Measurements from ENCODE around the gene TM6SF1.
"Not testable (repeated sequence)": the region's sequence is repeated elsewhere in the genome, so short reads cannot be mapped to it uniquely, and the experiment has no call there.

Gene TM6SF1

GRCh38 chr15:83085461-83085860 is 22.0 kb upstream of the TM6SF1 start:
- not testable (repeated sequence) for H2BK120ac ChIP-seq (ENCODE audit: low read depth, low read length); H3K9ac ChIP-seq (ENCODE audit: low read depth, low read length, poor library complexity); H4K8ac ChIP-seq (ENCODE audit: low read depth, low read length); DNase-seq (ENCODE audit: low spot score); H2BK12ac ChIP-seq (ENCODE audit: low read length); H2AFZ ChIP-seq (ENCODE audit: low read length); H3K4ac ChIP-seq (ENCODE audit: low read length); H2BK5ac ChIP-seq (ENCODE audit: low read length); H3K18ac ChIP-seq (ENCODE audit: low read length); H3K27me3 ChIP-seq (ENCODE audit: control insufficient read depth in 3 of 3, insufficient read depth in 3 of 3, low read depth in 1 of 3, low read length in 3 of 3); H2BK15ac ChIP-seq (ENCODE audit: low read length); H3K9me3 ChIP-seq (replicated peaks in 1 of 2; ENCODE audit: control insufficient read depth in 2 of 2, insufficient read depth in 1 of 2, low read depth in 1 of 2, low read length in 2 of 2); H3K27ac ChIP-seq (replicated peaks; ENCODE audit: low read length); H3K23ac ChIP-seq (ENCODE audit: low read depth, low read length, poor library complexity); H2AK5ac ChIP-seq (ENCODE audit: low read depth, low read length); H3K4me1 ChIP-seq (ENCODE audit: control insufficient read depth in 2 of 2, insufficient read depth in 1 of 2, low read depth in 1 of 2, low read length in 2 of 2); H3K4me3 ChIP-seq (ENCODE audit: low read length in 2 of 2); H3K79me1 ChIP-seq (ENCODE audit: low read depth, low read length); H4K91ac ChIP-seq (ENCODE audit: low read depth, low read length, poor library complexity); H3K36me3 ChIP-seq (replicated peaks in 1 of 2; ENCODE audit: control insufficient read depth in 2 of 2, insufficient read depth in 2 of 2, low read length in 2 of 2); H3K14ac ChIP-seq (ENCODE audit: low read length); H3K4me2 ChIP-seq (ENCODE audit: insufficient read depth, low read length, poor library complexity, severe bottlenecking)
- no CpG with 5 or more reads among the region's 3 CpGs for WGBS, 2 donors (ENCODE audit: extremely low coverage in 2 of 2, insufficient read length in 2 of 2, insufficient replicate concordance in 1 of 2)

- not testable (repeated sequence) for H3K4me3 ChIP-seq (ENCODE audit: low read length in 2 of 2); DNase-seq (ENCODE audit: low spot score); H3K9ac ChIP-seq (ENCODE audit: low read depth, low read length, poor library complexity); H3K4me2 ChIP-seq (ENCODE audit: insufficient read depth, low read length, poor library complexity, severe bottlenecking); H3K27me3 ChIP-seq (ENCODE audit: control insufficient read depth in 3 of 3, insufficient read depth in 3 of 3, low read depth in 1 of 3, low read length in 3 of 3); H3K36me3 ChIP-seq (replicated peaks in 1 of 2; ENCODE audit: control insufficient read depth in 2 of 2, insufficient read depth in 2 of 2, low read length in 2 of 2); H2BK5ac ChIP-seq (ENCODE audit: low read length); H4K8ac ChIP-seq (ENCODE audit: low read depth, low read length); H3K4me1 ChIP-seq (ENCODE audit: control insufficient read depth in 2 of 2, insufficient read depth in 1 of 2, low read depth in 1 of 2, low read length in 2 of 2); H3K18ac ChIP-seq (ENCODE audit: low read length); H3K23ac ChIP-seq (ENCODE audit: low read depth, low read length, poor library complexity); H2BK120ac ChIP-seq (ENCODE audit: low read depth, low read length); H4K91ac ChIP-seq (ENCODE audit: low read depth, low read length, poor library complexity); H3K14ac ChIP-seq (ENCODE audit: low read length); H3K4ac ChIP-seq (ENCODE audit: low read length); H2BK12ac ChIP-seq (ENCODE audit: low read length); H2BK15ac ChIP-seq (ENCODE audit: low read length); H3K9me3 ChIP-seq (replicated peaks in 1 of 2; ENCODE audit: control insufficient read depth in 2 of 2, insufficient read depth in 1 of 2, low read depth in 1 of 2, low read length in 2 of 2); H2AK5ac ChIP-seq (ENCODE audit: low read depth, low read length); H2AFZ ChIP-seq (ENCODE audit: low read length); H3K27ac ChIP-seq (replicated peaks; ENCODE audit: low read length); H3K79me1 ChIP-seq (ENCODE audit: low read depth, low read length)
- WGBS, 2 donors (ENCODE audit: extremely low coverage in 2 of 2, insufficient read length in 2 of 2, insufficient replicate concordance in 1 of 2), result no CpG with 5 or more reads among the region's 8 CpGs
Measured at GRCh38 chr15:83085864-83086552, 21.4 kb upstream of the TM6SF1 start.

GRCh38 chr15:83087576-83087975 is 19.9 kb upstream of the TM6SF1 start:
- Histone ChIP-seq H3K4me2 (ENCODE audit: insufficient read depth, low read length, poor library complexity, severe bottlenecking) (no peak overlapping the region), H2AFZ (ENCODE audit: low read length) (no peak overlapping the region), H3K4ac (ENCODE audit: low read length) (no peak overlapping the region), H2BK5ac (ENCODE audit: low read length) (no peak overlapping the region), H3K14ac (ENCODE audit: low read length) (no peak overlapping the region), H2BK15ac (ENCODE audit: low read length) (no peak overlapping the region), H4K8ac (ENCODE audit: low read depth, low read length) (no peak overlapping the region), H3K9ac (ENCODE audit: low read depth, low read length, poor library complexity) (no peak overlapping the region), H2BK120ac (ENCODE audit: low read depth, low read length) (no peak overlapping the region), H3K4me3 (ENCODE audit: low read length in 2 of 2) (no peak overlapping the region), H3K18ac (ENCODE audit: low read length) (no peak overlapping the region), H3K36me3 (replicated peaks in 1 of 2; ENCODE audit: control insufficient read depth in 2 of 2, insufficient read depth in 2 of 2, low read length in 2 of 2) (no peaks in the 10 kb centered on the region), H3K79me1 (ENCODE audit: low read depth, low read length) (no peaks in the 10 kb centered on the region), H4K91ac (ENCODE audit: low read depth, low read length, poor library complexity) (no peak overlapping the region), H3K9me3 (replicated peaks in 1 of 2; ENCODE audit: control insufficient read depth in 2 of 2, insufficient read depth in 1 of 2, low read depth in 1 of 2, low read length in 2 of 2) (no peaks in the 10 kb centered on the region), H3K27me3 (ENCODE audit: control insufficient read depth in 3 of 3, insufficient read depth in 3 of 3, low read depth in 1 of 3, low read length in 3 of 3) (no peaks in the 10 kb centered on the region), H3K4me1 (ENCODE audit: control insufficient read depth in 2 of 2, insufficient read depth in 1 of 2, low read depth in 1 of 2, low read length in 2 of 2) (no peaks in the 10 kb centered on the region), H3K27ac (replicated peaks; ENCODE audit: low read length) (no peak overlapping the region), H3K23ac (ENCODE audit: low read depth, low read length, poor library complexity) (no peak overlapping the region), H2BK12ac (ENCODE audit: low read length) (no peak overlapping the region), H2AK5ac (ENCODE audit: low read depth, low read length) (no peak overlapping the region)
- WGBS, 2 donors (ENCODE audit: extremely low coverage in 2 of 2, insufficient read length in 2 of 2, insufficient replicate concordance in 1 of 2), result no CpG with 5 or more reads among the region's 2 CpGs
- no peak for DNase-seq (ENCODE audit: low spot score)

GRCh38 chr15:83088876-83089275 is 18.6 kb upstream of the TM6SF1 start:
- Histone ChIP-seq H2BK15ac (ENCODE audit: low read length) (no peak overlapping the region), H2BK5ac (ENCODE audit: low read length) (no peak overlapping the region), H3K4ac (ENCODE audit: low read length) (no peak overlapping the region), H3K4me2 (ENCODE audit: insufficient read depth, low read length, poor library complexity, severe bottlenecking) (no peak overlapping the region), H3K14ac (ENCODE audit: low read length) (no peak overlapping the region), H4K8ac (ENCODE audit: low read depth, low read length) (no peak overlapping the region), H2AFZ (ENCODE audit: low read length) (no peak overlapping the region), H3K27me3 (ENCODE audit: control insufficient read depth in 3 of 3, insufficient read depth in 3 of 3, low read depth in 1 of 3, low read length in 3 of 3) (no peaks in the 10 kb centered on the region), H3K4me3 (ENCODE audit: low read length in 2 of 2) (no peak overlapping the region), H4K91ac (ENCODE audit: low read depth, low read length, poor library complexity) (no peak overlapping the region), H3K79me1 (ENCODE audit: low read depth, low read length) (no peaks in the 10 kb centered on the region), H2BK12ac (ENCODE audit: low read length) (no peak overlapping the region), H3K9me3 (replicated peaks in 1 of 2; ENCODE audit: control insufficient read depth in 2 of 2, insufficient read depth in 1 of 2, low read depth in 1 of 2, low read length in 2 of 2) (no peaks in the 10 kb centered on the region), H3K23ac (ENCODE audit: low read depth, low read length, poor library complexity) (no peak overlapping the region), H3K9ac (ENCODE audit: low read depth, low read length, poor library complexity) (no peak overlapping the region), H3K27ac (replicated peaks; ENCODE audit: low read length) (no peak overlapping the region), H3K4me1 (ENCODE audit: control insufficient read depth in 2 of 2, insufficient read depth in 1 of 2, low read depth in 1 of 2, low read length in 2 of 2) (no peaks in the 10 kb centered on the region), H2BK120ac (ENCODE audit: low read depth, low read length) (no peak overlapping the region), H3K36me3 (replicated peaks in 1 of 2; ENCODE audit: control insufficient read depth in 2 of 2, insufficient read depth in 2 of 2, low read length in 2 of 2) (no peaks in the 10 kb centered on the region), H2AK5ac (ENCODE audit: low read depth, low read length) (no peak overlapping the region), H3K18ac (ENCODE audit: low read length) (no peak overlapping the region)
- WGBS, 2 donors (ENCODE audit: extremely low coverage in 2 of 2, insufficient read length in 2 of 2, insufficient replicate concordance in 1 of 2), result no CpG with 5 or more reads among the region's 2 CpGs
- DNase-seq (ENCODE audit: low spot score), result no peak
